Parathyroid adenoma (tissue), 2 donors: ENCODE results near the gene ITIH3.
A peak's percentile ranks its signal among the peaks of the same experiment; 100 is the strongest.

ENCODE experiments used
- H2AFZ ChIP-seq: fragments of 300-600 bp; sonication (generic); one replicate; pipeline ENCODE4 v1.7.0; 2017; ENCODE audit warnings: antibody characterized with exemption, mild to moderate bottlenecking
- H3K27ac ChIP-seq: fragments of 300-600 bp; sonication (generic); one replicate; pipeline ENCODE4 v1.7.0; 2017
- H3K27me3 ChIP-seq: fragments of 300-600 bp; sonication (generic); one replicate; pipeline ENCODE4 v1.7.0; 2017; ENCODE audit warnings: low read length; ENCODE audit not compliant: control insufficient read depth, insufficient read depth
- H3K36me3 ChIP-seq: fragments of 300-600 bp; sonication (generic); one replicate; pipeline ENCODE4 v1.7.0; 2017; ENCODE audit warnings: low read length; ENCODE audit not compliant: control insufficient read depth, insufficient read depth
- H3K4me1 ChIP-seq: fragments of 300-600 bp; sonication (generic); one replicate; pipeline ENCODE4 v1.7.0; 2017; ENCODE audit warnings: control low read depth
- H3K4me2 ChIP-seq: fragments of 300-600 bp; sonication (generic); one replicate; pipeline ENCODE4 v1.7.0; 2017; ENCODE audit warnings: low read length
- H3K4me3 ChIP-seq: fragments of 300-600 bp; sonication (generic); one replicate; pipeline ENCODE4 v1.7.0; 2017; ENCODE audit warnings: low read depth, low read length
- H3K79me2 ChIP-seq: fragments of 300-600 bp; sonication (generic); one replicate; pipeline ENCODE4 v1.7.0; 2017; ENCODE audit warnings: control low read depth
- H3K9ac ChIP-seq: fragments of 300-600 bp; sonication (generic); one replicate; pipeline ENCODE4 v1.7.0; 2017; ENCODE audit warnings: mild to moderate bottlenecking
- H3K9me3 ChIP-seq: fragments of 300-600 bp; sonication (generic); one replicate; pipeline ENCODE4 v1.7.0; 2017; ENCODE audit warnings: low read length; ENCODE audit not compliant: control insufficient read depth
- CTCF ChIP-seq: fragments of 300-600 bp; sonication (generic); IDR thresholded peaks from one replicate; pipeline ENCODE4 v1.7.0; 2017; ENCODE audit warnings: antibody characterized with exemption, mild to moderate bottlenecking
- donor health status: primary hyperparathyroidism.

Gene ITIH3

GRCh38 chr3:52795298-52795900 lies 803 bp downstream of the ITIH3 start:
- no peak overlapping the region for H3K27ac ChIP-seq
- H3K9ac ChIP-seq: no peak overlapping the region
- H3K36me3 ChIP-seq: no peaks in the 10 kb centered on the region
- H3K27me3 ChIP-seq: no peaks in the 10 kb centered on the region
- H3K4me1 ChIP-seq: no peaks in the 10 kb centered on the region
- H3K4me2 ChIP-seq: no peak overlapping the region
- H3K9me3 ChIP-seq: no peaks in the 10 kb centered on the region
- H3K79me2 ChIP-seq: no peaks in the 10 kb centered on the region
- H3K4me3 ChIP-seq: no peak overlapping the region
- no peak overlapping the region for H2AFZ ChIP-seq
- no peak for TF ChIP-seq CTCF

- Histone ChIP-seq H3K4me2 (no peak overlapping the region), H3K4me1 (no peaks in the 10 kb centered on the region), H3K9ac (no peak overlapping the region), H3K27me3 (no peaks in the 10 kb centered on the region), H3K4me3 (no peak overlapping the region), H3K36me3 (no peaks in the 10 kb centered on the region), H2AFZ (no peak overlapping the region), H3K79me2 (no peaks in the 10 kb centered on the region), H3K27ac (no peak overlapping the region), H3K9me3 (no peaks in the 10 kb centered on the region)
- TF ChIP-seq CTCF: no peak
These were observed 1.8 kb downstream of the ITIH3 start for GRCh38 chr3:52796411-52796810.

GRCh38 chr3:52798376-52798977 lies 3.9 kb downstream of the ITIH3 start:
- no peaks in the 10 kb centered on the region for H3K9me3 ChIP-seq
- H2AFZ ChIP-seq: no peak overlapping the region
- no peaks in the 10 kb centered on the region for H3K4me1 ChIP-seq
- no peak overlapping the region for H3K4me3 ChIP-seq
- no peak for TF ChIP-seq CTCF
- no peak overlapping the region for H3K4me2 ChIP-seq
- no peak overlapping the region for H3K27ac ChIP-seq
- no peak overlapping the region for H3K9ac ChIP-seq
- no peaks in the 10 kb centered on the region for H3K36me3 ChIP-seq
- no peaks in the 10 kb centered on the region for H3K79me2 ChIP-seq
- no peaks in the 10 kb centered on the region for H3K27me3 ChIP-seq

GRCh38 chr3:52798978-52799476 lies 4.4 kb downstream of the ITIH3 start:
- peak; percentile 26 for TF ChIP-seq CTCF
- no peak overlapping the region for H3K4me2 ChIP-seq
- H3K79me2 ChIP-seq: no peaks in the 10 kb centered on the region
- H3K27me3 ChIP-seq: no peaks in the 10 kb centered on the region
- no peak overlapping the region for H3K9ac ChIP-seq
- H3K9me3 ChIP-seq: no peaks in the 10 kb centered on the region
- no peaks in the 10 kb centered on the region for H3K36me3 ChIP-seq
- no peaks in the 10 kb centered on the region for H3K4me1 ChIP-seq
- H3K27ac ChIP-seq: no peak overlapping the region
- no peak overlapping the region for H2AFZ ChIP-seq
- H3K4me3 ChIP-seq: no peak overlapping the region

- H3K4me3 ChIP-seq: no peak overlapping the region
- H3K9ac ChIP-seq: no peak overlapping the region
- no peaks in the 10 kb centered on the region for H3K27me3 ChIP-seq
- H3K79me2 ChIP-seq: no peaks in the 10 kb centered on the region
- no peaks in the 10 kb centered on the region for H3K4me1 ChIP-seq
- TF ChIP-seq CTCF: no peak
- H3K27ac ChIP-seq: no peak overlapping the region
- no peaks in the 10 kb centered on the region for H3K36me3 ChIP-seq
- no peak overlapping the region for H2AFZ ChIP-seq
- H3K9me3 ChIP-seq: no peaks in the 10 kb centered on the region
- no peak overlapping the region for H3K4me2 ChIP-seq
These were observed 5.5 kb downstream of the ITIH3 start for GRCh38 chr3:52800079-52800478.
